GM19240 (cell line): ENCODE data around the gene OR4F3.
"Not testable (repeated sequence)": the region's sequence is repeated elsewhere in the genome, so short reads cannot be mapped to it uniquely, and the experiment has no call there.

ENCODE experiments used
- DNase-seq: peaks from one replicate; pipeline ENCODE4 v3.0.0; 2011; ENCODE audit warnings: low spot score; ENCODE audit not compliant: insufficient read length

Gene OR4F3

GRCh38 chr5:181366968-181367367 is at the start of gene OR4F3:
TSS of gene OR4F3 (plus strand) at chr5:181367268.
- DNase-seq, result not testable (repeated sequence)
